VCaP (cell line): ENCODE results near the gene FBXW4.
"Not testable (repeated sequence)": the region's sequence is repeated elsewhere in the genome, so short reads cannot be mapped to it uniquely, and the experiment has no call there.

Experiments
- H3K27ac ChIP-seq: fragments of 450-650 bp; 2 replicates; pipeline ENCODE4 v1.5.1; 2017
- TF ChIP-seq, protein P1 (sequence below): fragments of 450-650 bp; conservative IDR thresholded peaks from 2 replicates; pipeline ENCODE4 v1.5.1; 2017; ENCODE audit warnings: mild to moderate bottlenecking, moderate library complexity

The FBXW4 gene

DNA sequence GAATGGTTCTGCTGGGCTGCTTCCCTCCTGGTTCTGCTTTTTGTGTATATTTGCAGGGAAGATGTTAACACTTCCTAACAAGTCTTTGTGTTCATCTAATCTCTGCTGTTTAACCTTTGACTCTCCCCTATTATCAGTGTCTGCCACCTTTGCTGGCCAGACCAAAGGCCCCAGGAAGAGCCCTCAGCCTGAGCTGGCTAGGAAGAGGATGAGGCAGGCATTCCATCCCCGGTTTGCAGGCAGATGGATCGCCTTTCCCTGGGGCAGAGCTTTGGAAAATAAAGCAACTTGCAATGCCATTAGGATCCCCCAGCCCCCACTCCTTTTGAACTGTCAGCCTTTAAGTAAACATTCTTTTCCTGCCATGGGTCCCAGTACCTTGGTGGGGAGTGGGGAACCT is 87.8 kb downstream of the FBXW4 start:
- TF ChIP-seq, protein P1, sequence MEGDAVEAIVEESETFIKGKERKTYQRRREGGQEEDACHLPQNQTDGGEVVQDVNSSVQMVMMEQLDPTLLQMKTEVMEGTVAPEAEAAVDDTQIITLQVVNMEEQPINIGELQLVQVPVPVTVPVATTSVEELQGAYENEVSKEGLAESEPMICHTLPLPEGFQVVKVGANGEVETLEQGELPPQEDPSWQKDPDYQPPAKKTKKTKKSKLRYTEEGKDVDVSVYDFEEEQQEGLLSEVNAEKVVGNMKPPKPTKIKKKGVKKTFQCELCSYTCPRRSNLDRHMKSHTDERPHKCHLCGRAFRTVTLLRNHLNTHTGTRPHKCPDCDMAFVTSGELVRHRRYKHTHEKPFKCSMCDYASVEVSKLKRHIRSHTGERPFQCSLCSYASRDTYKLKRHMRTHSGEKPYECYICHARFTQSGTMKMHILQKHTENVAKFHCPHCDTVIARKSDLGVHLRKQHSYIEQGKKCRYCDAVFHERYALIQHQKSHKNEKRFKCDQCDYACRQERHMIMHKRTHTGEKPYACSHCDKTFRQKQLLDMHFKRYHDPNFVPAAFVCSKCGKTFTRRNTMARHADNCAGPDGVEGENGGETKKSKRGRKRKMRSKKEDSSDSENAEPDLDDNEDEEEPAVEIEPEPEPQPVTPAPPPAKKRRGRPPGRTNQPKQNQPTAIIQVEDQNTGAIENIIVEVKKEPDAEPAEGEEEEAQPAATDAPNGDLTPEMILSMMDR = no peak
- H3K27ac ChIP-seq = no peak overlapping the region

DNA sequence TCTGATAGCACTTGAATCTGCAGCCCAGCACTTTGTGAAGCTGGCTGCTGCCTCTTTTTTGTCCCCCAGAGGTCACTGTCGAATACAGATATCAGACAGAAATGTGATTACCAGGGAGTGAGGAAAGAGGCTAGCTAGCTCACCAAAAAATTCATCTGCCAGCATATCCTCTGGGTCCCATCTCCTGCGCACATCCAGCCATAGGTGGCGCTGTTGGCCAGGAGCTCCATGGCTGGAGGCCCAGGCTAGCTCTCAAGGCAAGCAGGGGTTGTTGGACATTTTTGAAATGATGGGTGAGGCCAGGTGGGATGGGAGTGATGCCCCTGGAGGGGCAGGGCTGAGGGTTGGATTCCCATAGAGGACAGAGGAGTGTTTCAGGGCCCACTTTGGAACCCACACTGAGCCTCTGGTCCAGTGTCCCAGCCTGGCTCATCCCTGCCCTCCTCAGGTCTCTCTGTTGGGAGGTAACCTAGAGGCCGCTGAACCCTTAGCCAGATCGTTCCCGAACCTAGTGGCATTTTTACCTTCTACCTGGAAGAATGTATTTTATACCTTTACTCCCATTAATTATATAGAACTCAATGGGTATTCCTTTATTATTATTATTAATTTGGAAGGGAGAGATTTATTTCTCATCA is 92.1 kb downstream of the FBXW4 start:
- TF ChIP-seq, protein P1 = peak; percentile 95
- H3K27ac ChIP-seq = no peak overlapping the region

DNA sequence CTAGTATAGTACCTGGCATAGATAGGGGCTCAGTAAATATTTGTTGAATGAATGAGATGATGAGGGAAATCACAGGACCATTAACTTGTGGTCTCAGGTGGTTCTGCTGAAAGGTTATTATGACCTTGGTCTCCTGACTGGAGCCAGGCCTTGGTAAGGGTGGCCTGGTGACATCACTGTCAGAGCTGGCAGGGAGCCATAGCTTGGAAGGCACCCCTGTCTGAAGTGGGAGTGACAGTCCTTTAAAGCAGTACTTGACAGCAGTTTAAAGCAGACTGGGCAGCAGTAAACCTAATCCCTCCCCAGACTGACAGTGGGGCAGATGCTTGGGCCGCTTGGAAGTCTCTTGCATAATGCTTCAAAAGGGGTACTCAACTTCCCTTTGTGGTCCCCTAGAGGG is 93.4 kb downstream of the FBXW4 start:
- TF ChIP-seq, protein P1 = no peak
- H3K27ac ChIP-seq = no peak overlapping the region

DNA sequence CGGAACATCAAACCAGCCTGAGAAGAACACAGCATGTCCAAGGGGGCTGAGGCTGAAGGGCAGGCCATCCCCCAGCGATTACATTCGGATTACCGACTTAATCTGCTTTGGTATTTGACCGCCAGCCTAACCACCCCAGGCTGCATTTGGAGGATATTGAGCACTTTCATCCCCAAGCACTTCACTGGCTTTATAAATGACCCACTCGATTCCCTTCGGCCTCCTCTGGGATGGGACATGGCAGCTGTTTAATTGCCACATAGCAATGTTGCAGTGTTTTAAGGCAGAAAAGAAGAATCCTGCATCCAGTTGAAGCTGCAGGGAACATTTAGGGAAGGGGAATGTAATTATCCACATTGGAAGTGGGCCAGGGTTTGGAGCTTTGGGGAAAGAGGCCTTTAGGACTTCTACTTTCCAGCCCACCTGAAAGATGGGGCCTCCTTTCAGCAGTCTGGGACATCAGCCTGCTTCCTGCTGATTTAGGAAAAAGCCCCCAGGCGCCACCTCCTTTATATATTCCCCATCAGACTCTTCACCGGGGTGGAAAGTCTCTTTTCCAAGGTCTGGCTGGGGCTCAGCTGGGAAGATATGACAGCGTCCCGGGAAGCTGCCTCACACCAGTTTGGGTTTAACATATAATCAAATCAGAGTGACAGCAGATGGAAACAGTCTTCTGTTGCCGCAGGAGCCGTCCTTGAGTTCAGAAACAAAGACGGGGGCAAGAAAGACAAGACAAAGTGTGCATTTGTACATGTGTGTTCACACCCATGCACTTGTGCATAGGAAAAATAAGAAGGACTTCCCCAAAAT is 97.7 kb downstream of the FBXW4 start:
- H3K27ac ChIP-seq = no peak overlapping the region
- TF ChIP-seq, protein P1 = no peak

DNA sequence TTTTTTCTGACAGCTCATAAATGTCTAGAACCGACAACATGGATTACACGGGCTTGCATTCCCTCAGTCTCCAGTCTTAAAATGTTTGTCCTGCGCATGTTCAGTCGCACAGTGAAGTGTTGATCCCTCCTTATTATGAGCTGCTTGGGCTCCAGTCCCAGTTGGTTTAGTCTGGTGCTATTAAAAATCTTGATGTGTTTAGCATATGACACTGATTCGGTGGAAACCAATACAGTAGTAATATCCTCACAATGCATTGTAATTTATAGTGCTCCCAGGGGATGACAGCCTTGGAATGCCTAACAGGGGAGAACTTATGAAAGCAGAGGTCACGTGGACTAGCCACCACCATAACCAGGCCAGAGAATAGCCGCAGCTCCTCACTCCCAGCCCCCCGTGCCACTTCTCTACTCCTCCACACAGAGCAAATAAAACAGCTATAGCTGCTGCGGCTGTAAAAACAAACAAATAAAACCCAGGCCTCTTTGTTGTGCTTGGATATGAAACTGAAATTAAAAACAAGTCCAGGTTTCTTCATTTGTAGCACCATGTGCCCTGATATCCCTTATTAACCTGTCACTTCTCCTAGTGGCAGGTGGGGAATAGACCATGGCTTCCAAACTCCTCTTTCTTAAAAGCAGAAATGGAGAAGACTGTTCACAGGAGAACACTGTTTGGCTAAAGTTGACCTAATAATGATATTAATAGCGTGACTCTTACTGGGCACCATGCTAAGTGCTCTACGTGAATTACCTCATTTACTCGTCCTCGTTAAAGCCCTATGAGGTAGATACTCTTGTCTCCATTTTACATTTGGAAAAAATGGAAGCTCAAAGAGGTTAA is 99.2 kb downstream of the FBXW4 start:
- H3K27ac ChIP-seq = peak overlapping the region; percentile 56
- TF ChIP-seq, protein P1 = no peak

GRCh38 chr10:101593331-101593730 is 101.6 kb downstream of the FBXW4 start:
- H3K27ac ChIP-seq = not testable (repeated sequence)

- peak overlapping the region; percentile 83; the same call in 1 of the 2 replicates for H3K27ac ChIP-seq
- TF ChIP-seq, protein P1 = no peak
Measured at GRCh38 chr10:101588879-101589278, 106.1 kb downstream of the FBXW4 start.
